ENCODE results near the gene ATP11B. TPM values are rescaled to one million over a fixed set of nuclear protein-coding genes. Genes with fewer than 3 reads are reported as not detected.

The ATP11B gene
- total and polyA plus RNA-seq, 9 of the 15 experiments (the other 6 are each of a cell fraction or from before 2014, with no cell fraction given), result 11.9 to 68.7 (median 41.8) TPM

- TF ChIP-seq, protein P1, sequence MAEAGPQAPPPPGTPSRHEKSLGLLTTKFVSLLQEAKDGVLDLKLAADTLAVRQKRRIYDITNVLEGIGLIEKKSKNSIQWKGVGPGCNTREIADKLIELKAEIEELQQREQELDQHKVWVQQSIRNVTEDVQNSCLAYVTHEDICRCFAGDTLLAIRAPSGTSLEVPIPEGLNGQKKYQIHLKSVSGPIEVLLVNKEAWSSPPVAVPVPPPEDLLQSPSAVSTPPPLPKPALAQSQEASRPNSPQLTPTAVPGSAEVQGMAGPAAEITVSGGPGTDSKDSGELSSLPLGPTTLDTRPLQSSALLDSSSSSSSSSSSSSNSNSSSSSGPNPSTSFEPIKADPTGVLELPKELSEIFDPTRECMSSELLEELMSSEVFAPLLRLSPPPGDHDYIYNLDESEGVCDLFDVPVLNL (CRISPR knock-in tag; IDR thresholded peaks at IDR 0.05; ENCODE audit: low read depth), result no peak
- no peak for TF ChIP-seq CTCFL (IDR thresholded peaks at IDR 0.05; ENCODE audit: borderline replicate concordance, insufficient read depth, low read depth, low read length, poor library complexity, severe bottlenecking)
- TF ChIP-seq PHF8 (IDR thresholded peaks at IDR 0.05; ENCODE audit: borderline replicate concordance, low read length), result no peak
- TF ChIP-seq ZNF280B (CRISPR knock-in tag; IDR thresholded peaks at IDR 0.05), result no peak
- peak; percentile 80 for TF ChIP-seq SMARCA4 (IDR thresholded peaks at IDR 0.05)
- TF ChIP-seq, protein P2, sequence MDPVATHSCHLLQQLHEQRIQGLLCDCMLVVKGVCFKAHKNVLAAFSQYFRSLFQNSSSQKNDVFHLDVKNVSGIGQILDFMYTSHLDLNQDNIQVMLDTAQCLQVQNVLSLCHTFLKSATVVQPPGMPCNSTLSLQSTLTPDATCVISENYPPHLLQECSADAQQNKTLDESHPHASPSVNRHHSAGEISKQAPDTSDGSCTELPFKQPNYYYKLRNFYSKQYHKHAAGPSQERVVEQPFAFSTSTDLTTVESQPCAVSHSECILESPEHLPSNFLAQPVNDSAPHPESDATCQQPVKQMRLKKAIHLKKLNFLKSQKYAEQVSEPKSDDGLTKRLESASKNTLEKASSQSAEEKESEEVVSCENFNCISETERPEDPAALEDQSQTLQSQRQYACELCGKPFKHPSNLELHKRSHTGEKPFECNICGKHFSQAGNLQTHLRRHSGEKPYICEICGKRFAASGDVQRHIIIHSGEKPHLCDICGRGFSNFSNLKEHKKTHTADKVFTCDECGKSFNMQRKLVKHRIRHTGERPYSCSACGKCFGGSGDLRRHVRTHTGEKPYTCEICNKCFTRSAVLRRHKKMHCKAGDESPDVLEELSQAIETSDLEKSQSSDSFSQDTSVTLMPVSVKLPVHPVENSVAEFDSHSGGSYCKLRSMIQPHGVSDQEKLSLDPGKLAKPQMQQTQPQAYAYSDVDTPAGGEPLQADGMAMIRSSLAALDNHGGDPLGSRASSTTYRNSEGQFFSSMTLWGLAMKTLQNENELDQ (CRISPR knock-in tag; IDR thresholded peaks at IDR 0.05; ENCODE audit: borderline replicate concordance), result no peak
- no peak for TF ChIP-seq ETV6 (IDR thresholded peaks at IDR 0.05; ENCODE audit: borderline replicate concordance in 1 of 2, low read depth in 2 of 2, low read length in 1 of 2)
- no peak for TF ChIP-seq ETV6 (CRISPR knock-in tag; IDR thresholded peaks at IDR 0.05; ENCODE audit: borderline replicate concordance)
- TF ChIP-seq ZNF3 (CRISPR knock-in tag; IDR thresholded peaks at IDR 0.05), result no peak
- peak; percentile 69 for TF ChIP-seq DPF2 (IDR thresholded peaks at IDR 0.05)
- peak; percentile 69 for TF ChIP-seq JUND (IDR thresholded peaks at IDR 0.05; ENCODE audit: borderline replicate concordance, low read depth, low read length)
- TF ChIP-seq JUND (tag; IDR thresholded peaks at IDR 0.05; ENCODE audit: borderline replicate concordance, low read depth, low read length), result peak; percentile 49; the same call in 1 of the 3 replicates
- TF ChIP-seq TAL1 (IDR thresholded peaks at IDR 0.05), result peak; percentile 35; the same call in 1 of the 2 replicates
- TF ChIP-seq U2AF2 (optimal IDR thresholded peaks at IDR 0.05; ENCODE audit: low read depth, low read length), result no peak
- TF ChIP-seq SAFB2 (IDR thresholded peaks at IDR 0.05; ENCODE audit: borderline replicate concordance, low read depth, low read length, severe bottlenecking), result no peak
- TF ChIP-seq TAF9B (IDR thresholded peaks at IDR 0.05; ENCODE audit: partially characterized antibody), result peak; percentile 36
- no peak for TF ChIP-seq SMARCB1 (IDR thresholded peaks at IDR 0.05; ENCODE audit: insufficient read length, low read depth)
- no peak for TF ChIP-seq FIP1L1 (IDR thresholded peaks at IDR 0.05; ENCODE audit: low read depth, low read length, poor library complexity, severe bottlenecking)
- TF ChIP-seq MEF2A (IDR thresholded peaks at IDR 0.05; ENCODE audit: control insufficient read depth, low read depth, low read length), result no peak
- TF ChIP-seq CCNT2 (IDR thresholded peaks at IDR 0.05; ENCODE audit: borderline replicate concordance, extremely low read depth, insufficient read length, low read depth, low read length), result no peak
Measured at GRCh38 chr3:182921665-182922355, 128.5 kb downstream of the ATP11B start (continued).
